PFSK-1 (cell line): ENCODE data around the gene TMEM212.

Source experiments
- FOXP2 ChIP-seq: optimal IDR thresholded peaks from 2 replicates; pipeline ENCODE3; 2011; ENCODE audit warnings: borderline replicate concordance, control low read depth, inconsistent platforms; ENCODE audit not compliant: insufficient read depth; ENCODE audit errors: extremely low read length, extremely low read depth
- POLR2AphosphoS5 ChIP-seq: IDR thresholded peaks from 2 replicates; pipeline ENCODE4 v1.6.1; 2012; ENCODE audit warnings: low read depth, mild to moderate bottlenecking, control low read depth, low read length, moderate library complexity
- REST ChIP-seq, 2 experiments: IDR thresholded peaks; 2 replicates each; pipeline versions ENCODE4 v1.6.1 to v1.8.0; 2011 to 2012; ENCODE audit warnings: low read depth in 2 of 2, low read length in 2 of 2, control low read depth in 1 of 2, inconsistent platforms in 1 of 2, mild to moderate bottlenecking in 1 of 2, moderate library complexity in 1 of 2; ENCODE audit not compliant: insufficient read depth in 1 of 2
- SIN3A ChIP-seq: IDR thresholded peaks from 2 replicates; pipeline ENCODE4 v1.6.1; 2012; ENCODE audit warnings: mild to moderate bottlenecking, low read length, moderate library complexity, borderline replicate concordance; ENCODE audit not compliant: insufficient read depth
- TAF1 ChIP-seq: IDR thresholded peaks from 2 replicates; pipeline ENCODE4 v1.6.1; 2012; ENCODE audit warnings: low read length, control low read depth, borderline replicate concordance; ENCODE audit not compliant: insufficient read depth

GRCh38 chr3:171824116-171824515, 19.0 kb upstream of the TMEM212 start:
- no peak for TF ChIP-seq POLR2AphosphoS5
- TF ChIP-seq REST (IDR thresholded peaks at IDR 0.05; ENCODE audit: insufficient read depth in 1 of 2, low read depth in 2 of 2, low read length in 2 of 2), result no peak
- TF ChIP-seq TAF1, result no peak
- no peak for TF ChIP-seq SIN3A
- TF ChIP-seq FOXP2, result no peak
